ENCODE data around the gene CFAP53.

Gene CFAP53

DNA sequence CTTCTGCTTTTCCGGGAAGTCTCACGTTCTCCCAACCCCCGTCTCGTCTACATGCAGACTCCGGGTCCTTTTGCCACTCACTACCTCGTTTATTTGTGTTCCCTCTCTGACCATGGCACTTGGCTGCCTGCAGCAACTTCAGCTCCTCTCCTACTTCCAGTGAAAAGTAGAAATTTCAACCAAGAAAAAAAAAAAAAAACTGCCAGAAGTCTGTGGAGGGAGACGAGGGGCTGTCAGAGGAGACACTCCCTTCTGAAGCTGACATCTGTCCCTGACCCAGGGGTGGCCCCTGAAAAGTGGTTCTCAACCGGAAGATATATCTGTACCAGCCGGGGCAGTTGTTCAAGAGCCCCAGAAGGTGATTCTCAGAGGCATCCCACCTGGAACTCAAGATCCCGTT, 70.6 kb downstream of the CFAP53 start:
- no peak for DNase-seq

DNA sequence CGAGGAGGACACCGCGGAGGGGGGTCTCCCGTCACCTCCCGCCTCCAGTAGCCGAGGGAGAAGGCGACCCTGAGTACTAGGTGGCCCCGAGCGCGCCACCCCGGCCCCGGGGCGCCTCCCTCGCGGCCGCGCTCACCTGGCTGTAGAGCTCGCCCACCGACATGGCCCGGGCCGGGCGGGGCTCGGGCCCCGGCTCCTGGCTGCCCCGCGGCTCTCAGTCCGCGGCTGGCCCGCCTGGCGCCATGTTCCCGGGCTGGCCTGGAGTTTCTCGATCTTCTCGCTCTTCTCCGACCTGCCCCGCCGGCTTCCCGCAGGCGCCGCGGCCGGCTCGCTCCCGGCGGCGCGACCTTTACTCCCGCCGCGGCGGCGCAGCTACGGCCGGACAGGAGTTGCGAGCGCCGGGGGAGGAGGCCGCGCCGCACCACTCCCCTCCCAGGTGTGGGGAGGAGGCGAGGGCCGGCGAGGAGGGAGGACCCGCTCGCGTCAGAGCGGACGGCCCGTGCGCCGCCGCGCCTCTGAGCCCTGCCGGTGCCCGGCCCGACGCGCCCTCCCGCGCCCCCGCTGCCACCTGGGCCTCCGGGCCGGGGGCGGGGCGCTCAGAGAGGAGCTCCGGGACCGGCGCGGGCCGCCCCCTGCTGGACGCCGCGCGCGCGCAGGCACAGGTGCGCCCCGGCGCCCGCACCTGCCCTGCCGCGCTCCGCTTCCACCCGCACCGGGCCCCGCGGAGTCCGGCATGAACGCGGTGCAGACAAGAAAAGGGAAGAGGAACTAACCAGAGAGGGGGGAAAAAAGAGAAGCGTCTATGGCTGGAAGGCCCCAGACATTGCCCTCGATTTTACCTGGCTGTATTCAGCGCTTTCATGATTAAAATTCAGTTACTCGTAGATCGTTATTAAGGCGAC, 71.4 kb downstream of the CFAP53 start, which contains the start of gene MYO5B:
TSS of gene MYO5B (minus strand) at position 517 of the 902 bp plus-strand sequence. CDS start at position 163, 354 bp downstream.
- DNase-seq, result peak in 3 of 58 donors; percentile 1 to 8 (median 7)

DNA sequence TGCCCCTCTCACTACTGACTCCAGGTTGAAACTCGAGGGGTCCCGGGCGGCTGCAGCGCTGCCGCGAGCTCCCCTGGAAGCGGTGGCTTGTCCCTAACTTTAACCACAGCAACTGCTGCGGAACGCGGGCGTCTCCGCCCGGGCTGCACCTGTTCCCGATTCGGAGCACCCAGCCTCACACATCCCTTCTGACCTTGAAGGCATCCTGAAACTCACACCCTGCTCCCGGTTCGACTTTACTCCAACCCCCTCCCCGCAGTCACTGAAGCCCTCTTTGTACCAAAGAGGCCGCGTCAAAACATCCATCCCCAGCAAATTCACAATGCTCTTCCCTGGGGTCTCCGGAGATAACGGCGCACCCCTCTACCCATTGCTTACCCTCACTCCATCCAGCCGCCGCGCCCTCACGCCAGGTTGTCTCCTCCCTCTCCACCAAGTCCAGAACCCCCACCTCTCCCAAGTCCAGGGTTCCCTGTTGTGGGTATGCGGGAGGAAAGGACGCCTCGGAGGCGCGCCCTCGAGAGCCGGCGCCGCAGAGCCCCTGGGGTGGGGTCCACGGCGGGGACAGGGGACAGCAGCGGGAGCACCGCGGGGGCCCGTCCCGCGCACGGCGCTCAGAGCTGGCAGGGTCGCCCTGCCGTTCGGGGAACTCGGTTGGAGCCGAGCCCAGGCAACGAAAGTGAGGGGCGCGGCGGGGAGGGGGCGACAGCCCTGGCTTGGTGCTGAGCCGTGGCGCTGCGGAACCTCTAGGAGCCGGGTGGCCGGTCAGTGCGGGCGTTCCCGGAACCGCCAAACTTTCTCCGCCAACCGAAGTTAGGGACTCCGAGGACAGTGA, 72.3 kb downstream of the CFAP53 start:
- DNase-seq, result peak in 1 of 58 donors; percentile 28

DNA sequence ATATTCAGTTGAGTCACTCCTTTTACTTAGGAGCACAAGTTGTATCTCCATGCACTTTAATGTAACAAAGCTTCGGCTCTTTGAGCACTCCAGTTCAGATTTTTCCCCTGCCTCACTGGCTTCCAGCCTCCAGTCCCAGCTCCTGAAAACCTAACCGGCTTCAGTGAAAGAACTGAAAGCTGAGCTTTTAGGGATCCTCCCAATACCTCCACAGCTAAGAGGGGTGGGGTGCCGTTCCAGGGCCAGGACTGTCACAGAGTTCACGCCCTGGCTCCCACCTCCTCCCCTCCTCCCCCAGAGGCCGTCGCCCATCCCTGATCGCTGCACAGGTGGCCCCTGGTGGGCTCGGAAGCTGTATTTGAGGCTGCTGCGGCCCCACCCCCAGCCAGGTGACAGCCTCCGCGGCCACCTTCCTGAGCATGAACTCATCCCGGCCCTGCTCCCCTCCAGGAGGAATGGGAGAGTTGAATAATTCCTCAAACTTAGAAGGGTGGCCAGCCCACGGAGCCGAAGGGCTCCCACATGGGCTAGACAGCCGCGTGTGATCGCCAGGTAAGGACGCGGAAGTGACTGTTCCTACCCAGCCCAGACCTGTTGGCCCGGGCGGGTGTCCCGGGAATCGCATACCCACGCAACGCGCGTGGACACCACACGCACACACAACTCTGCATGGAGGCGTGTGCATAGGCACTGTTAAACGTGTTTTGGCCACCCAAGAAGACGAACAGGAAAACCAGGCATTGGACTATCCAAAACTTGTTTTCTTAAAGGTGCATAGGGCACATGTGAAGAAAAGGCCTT, 73.1 kb downstream of the CFAP53 start:
- DNase-seq, result no peak

DNA sequence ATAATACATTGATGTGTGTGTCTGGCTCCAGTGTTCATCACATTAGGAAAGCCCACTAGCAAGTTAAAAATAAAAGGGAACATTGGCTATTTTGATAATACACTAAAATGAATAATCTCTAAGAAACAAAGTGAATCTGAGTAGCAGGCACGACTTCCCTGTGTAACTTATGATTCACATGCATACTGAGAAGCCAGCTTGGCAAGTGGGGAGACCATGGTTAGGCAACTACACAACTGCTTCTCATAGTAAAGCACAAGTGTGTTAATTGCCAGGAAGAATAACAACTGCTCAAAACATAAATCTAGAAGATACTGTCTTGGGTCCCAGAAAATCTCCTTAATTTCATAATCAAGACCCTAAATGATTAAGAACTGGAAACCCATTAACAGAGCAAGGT, 75.4 kb downstream of the CFAP53 start:
- no peak for DNase-seq

DNA sequence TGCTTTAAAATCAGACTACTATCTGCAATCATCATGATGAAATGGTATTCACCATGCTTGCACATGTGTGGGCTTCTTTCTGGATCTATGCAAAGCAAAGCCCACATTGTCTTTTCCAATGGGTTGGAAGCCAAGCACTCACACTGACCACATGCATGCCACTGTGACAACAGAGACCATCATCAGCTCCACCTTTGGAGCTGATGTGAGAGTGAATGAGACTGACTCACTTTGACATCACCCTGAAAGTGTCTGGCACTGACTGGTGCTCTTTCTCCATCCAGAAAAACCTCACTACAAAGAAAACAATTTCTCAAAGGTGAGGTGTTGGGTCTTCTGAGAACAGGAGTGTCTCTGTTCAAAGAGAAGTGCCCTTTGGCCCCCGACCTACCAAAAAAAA, 76.1 kb downstream of the CFAP53 start:
- no peak for DNase-seq

DNA sequence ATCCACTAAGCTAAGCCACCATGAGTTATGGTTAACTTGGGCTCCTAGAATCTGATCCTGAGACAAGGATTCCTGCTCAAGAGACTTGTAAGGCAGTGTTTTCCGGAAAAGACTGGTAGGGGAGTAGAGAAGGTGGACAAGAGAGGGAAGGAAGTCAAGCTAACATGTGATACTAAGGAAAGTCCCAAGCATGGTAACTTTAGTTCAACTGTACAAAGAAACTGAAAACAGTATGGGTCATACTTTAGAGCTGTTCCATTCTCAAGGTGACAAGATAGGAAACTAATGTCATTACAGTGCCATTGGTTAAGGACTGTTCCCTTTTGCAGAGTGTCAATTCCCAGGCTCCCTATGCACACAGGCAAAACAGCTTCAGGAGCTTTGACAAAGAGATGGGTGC, 77.1 kb downstream of the CFAP53 start:
- DNase-seq, result no peak

DNA sequence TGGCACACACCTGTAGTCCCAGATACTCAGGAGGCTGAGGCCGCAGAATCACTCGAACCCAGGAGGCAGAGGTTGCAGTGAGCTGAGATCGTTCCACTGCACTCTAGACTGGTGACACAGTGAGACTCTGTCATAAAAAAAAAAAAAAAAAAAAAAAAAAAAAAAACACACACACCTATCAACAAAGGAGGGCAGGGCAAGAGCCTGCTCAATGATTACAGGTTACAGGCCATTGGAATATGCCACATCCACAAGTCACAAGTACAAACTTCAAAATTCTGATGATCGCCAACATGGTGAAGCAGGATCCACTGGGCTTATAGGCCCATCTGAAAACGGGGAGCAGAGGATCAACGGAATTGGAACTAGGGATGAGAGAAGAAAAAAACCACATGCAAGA, 77.6 kb downstream of the CFAP53 start:
- no peak for DNase-seq

DNA sequence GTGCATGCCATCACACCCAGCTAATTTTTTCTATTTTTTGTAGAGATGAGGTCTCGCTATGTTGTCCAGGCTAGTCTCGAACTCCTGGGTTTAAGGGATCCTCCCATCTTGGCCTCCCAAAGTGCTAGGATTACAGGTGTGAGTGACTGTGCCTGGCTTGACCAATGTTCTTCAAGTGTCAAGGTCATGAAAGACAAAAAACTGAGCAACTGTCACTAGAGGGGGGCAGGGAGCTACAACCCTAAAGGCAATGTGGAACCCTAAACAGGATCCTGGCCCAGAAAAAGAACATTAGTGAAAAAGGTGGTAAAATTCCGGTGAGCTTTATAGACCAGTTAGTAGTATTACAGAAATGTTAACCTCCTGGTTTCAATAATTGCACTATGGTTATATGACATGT, 78.6 kb downstream of the CFAP53 start:
- no peak for DNase-seq

DNA sequence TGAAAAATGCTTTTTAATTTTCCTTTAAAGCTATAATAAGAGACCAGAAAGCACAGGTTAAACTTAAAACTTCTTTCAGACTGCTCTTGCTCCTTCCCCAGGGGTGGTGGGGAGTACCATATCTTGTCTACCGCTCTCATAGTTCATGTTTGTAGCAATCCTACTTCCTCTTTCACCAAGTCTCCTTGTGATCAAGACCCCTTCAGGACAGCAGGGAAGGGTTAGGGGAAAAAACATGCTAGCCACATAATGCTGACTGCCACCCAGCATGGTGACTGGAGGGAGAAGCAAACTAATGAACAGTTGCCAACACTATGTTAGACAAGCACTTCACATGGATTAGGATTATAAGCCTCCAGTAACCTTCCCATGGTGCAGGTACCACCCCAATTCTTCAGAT, 79.9 kb downstream of the CFAP53 start:
- DNase-seq, result no peak

DNA sequence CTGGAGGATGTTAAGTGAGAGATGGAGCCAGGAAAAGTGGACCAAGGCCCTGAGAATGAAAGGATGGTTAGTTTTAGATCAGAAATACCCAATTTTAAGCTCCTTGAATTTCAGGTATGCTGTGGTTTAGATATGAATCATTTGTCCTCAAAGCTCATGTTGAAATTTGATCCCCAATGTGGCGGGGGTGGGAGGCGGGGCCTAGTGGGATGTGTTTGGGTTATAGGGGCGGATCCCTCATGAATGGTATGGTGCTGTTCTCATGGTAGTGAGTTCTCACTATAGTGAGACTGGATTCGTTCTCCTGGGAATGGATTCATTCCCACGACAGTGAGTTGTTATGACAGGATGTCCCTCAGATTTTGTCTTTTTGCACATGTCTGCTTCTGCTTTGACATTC, 82.7 kb downstream of the CFAP53 start:
- DNase-seq, result no peak

DNA sequence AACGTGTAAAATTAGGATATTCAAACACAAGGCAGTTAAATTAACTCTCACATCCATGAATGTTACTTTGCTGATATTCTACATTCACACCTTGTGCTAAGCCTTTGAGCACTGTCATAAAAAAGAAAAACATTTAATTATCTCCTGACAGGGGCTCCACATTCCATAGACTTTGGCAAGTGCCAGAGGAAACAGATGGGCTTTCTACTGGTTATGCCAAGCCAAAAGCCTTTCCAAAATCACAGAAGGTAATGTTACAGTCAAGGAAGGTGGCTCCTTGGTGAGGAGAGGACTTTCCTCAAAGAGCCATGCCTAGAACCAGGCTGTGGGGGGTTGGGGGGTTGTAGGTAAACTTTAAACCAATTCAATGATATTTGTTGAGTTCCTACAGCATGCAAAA, 83.8 kb downstream of the CFAP53 start:
- no peak for DNase-seq

DNA sequence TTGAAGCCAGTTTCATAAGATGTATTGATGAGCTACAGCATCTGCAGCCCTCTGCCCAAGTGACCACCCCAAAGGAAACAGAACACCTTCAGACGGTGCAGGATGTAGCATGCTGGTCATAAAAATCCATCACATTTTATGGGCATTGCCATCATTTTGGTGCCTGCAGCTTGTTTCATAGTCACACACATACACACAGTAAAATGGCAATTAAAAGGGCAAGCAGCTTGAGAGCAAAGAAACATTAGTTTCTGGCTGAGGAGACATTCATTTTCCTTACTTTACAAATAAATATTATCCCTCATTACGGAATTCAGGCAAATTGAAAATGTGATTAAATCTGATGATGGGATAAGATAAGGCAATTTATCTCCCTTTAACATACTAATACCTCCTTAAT, 84.7 kb downstream of the CFAP53 start:
- DNase-seq, result no peak

DNA sequence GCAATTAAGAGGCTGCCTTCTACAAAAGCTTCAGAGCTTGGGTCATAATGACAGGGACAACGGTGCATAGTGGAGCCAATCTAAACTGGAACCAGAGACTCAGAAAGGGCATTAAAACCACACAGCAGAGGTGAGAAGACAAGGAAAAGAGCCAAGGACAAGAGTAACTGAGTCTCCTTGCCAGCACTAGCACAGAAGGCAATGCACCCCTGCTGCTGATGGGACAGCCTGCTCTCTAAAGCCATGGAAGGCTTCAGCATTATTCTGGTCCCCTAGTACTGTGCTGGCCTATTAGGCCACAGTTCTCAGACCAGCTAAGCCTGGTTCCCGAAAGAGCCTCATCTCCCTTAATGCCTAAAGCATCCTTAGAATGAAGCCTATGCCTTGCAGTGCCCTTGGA, 86.8 kb downstream of the CFAP53 start:
- DNase-seq, result no peak

DNA sequence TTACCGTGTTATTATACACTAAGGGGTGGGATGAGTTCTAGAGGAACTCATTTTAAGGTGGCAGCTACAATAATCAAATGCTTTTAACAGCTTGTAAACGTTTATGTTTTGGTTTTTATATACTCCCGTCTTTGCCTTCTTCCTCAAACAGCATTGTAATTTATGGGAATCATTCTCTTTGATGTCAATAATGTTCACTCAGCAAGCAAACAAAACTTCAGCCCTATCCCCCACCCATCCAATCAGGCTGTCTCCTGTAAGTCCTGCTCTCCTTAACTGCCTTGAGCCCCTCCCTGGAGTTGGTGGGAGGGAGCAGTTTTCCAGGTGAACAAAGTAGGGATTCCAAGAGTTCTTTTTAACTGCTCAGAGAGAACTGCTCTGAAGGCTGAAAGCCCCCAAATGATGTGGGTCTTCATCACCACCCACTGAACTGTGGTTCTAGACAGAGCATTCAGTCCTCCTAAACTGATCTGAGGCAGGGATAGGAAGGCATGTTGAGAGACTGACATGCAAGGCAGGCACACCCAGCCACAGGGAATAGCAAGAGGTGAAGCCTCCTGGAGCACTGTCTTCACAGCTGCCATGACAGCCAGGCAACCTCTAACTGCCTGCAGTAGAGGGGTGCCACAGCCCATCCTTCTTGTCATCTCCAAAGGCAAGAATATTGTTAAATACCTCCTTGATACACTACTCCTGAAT, 88.9 kb downstream of the CFAP53 start:
- no peak for DNase-seq

Measured in anterior cingulate cortex (tissue), 58 donors.